Calu3 (cell line): ENCODE measurements around the gene ADCK1. TPM values are rescaled to one million over a fixed set of nuclear protein-coding genes. Genes with fewer than 3 reads are reported as not detected.

Experiments used
- BruUV-seq: library from RNA; stranded (reverse); fragments of 400-500 nt; replicated peaks from 2 replicates; lab custom pipeline; 2021; lab: Mats Ljungman, UMichigan
- CTCF ChIA-PET: fragments of 300-600 bp; sonication (Branson Sonifier 250); formaldehyde crosslinking; loops from one replicate; lab custom pipeline; 2022; ENCODE audit warnings: antibody characterized with exemption; lab: Charles Lee
- DNase-seq: peaks from one replicate; pipeline ENCODE4 v3.0.0; 2022
- H3K27ac Mint-ChIP-seq: one replicate; pipeline ENCODE4 v1.8.0; 2022; ENCODE audit warnings: mixed read lengths; ENCODE audit not compliant: unreplicated experiment
- H3K27me3 Mint-ChIP-seq: one replicate; pipeline ENCODE4 v1.8.0; 2022; ENCODE audit warnings: mixed read lengths; ENCODE audit not compliant: unreplicated experiment
- H3K36me3 Mint-ChIP-seq: one replicate; pipeline ENCODE4 v1.8.0; 2022; ENCODE audit warnings: mild to moderate bottlenecking, moderate library complexity, mixed read lengths; ENCODE audit not compliant: insufficient read depth, unreplicated experiment
- H3K4me1 Mint-ChIP-seq: one replicate; pipeline ENCODE4 v1.8.0; 2022; ENCODE audit warnings: mild to moderate bottlenecking, low read depth, mixed read lengths; ENCODE audit not compliant: unreplicated experiment
- H3K4me3 Mint-ChIP-seq: one replicate; pipeline ENCODE4 v1.8.0; 2022; ENCODE audit warnings: mild to moderate bottlenecking, low read depth, moderate library complexity, mixed read lengths; ENCODE audit not compliant: unreplicated experiment
- H3K9me3 Mint-ChIP-seq: one replicate; pipeline ENCODE4 v1.8.0; 2022; ENCODE audit warnings: low read depth, mixed read lengths; ENCODE audit not compliant: unreplicated experiment
- intact Hi-C: fragments of 100-400 bp; cut with micrococcal nuclease; formaldehyde crosslinking; loops from one replicate; pipeline ENCODE4 v1.10.0; 2022; ENCODE audit not compliant: unreplicated experiment
- total RNA-seq: library from RNA; stranded (reverse); gene quantifications from 2 replicates; pipeline ENCODE4 v1.2.3, GENCODE V29; 2022
- TF ChIP-seq, protein P1 (sequence below): fragments of 200-600 bp; IDR thresholded peaks from one replicate; pipeline ENCODE4 v1.8.0; 2022; ENCODE audit warnings: antibody characterized with exemption; ENCODE audit not compliant: unreplicated experiment

ADCK1 gene
- total RNA-seq, 1 experiment from 2014 or later: 9.1 TPM

- H3K9me3 Mint-ChIP-seq: no peaks in the 10 kb centered on the region
- no peaks in the 10 kb centered on the region for H3K27me3 Mint-ChIP-seq
- BruUV-seq: no TSS peak
- no peak for DNase-seq
- no peak overlapping the region for H3K4me3 Mint-ChIP-seq
- intact Hi-C loops: no loop called here
- TF ChIP-seq, protein P1, sequence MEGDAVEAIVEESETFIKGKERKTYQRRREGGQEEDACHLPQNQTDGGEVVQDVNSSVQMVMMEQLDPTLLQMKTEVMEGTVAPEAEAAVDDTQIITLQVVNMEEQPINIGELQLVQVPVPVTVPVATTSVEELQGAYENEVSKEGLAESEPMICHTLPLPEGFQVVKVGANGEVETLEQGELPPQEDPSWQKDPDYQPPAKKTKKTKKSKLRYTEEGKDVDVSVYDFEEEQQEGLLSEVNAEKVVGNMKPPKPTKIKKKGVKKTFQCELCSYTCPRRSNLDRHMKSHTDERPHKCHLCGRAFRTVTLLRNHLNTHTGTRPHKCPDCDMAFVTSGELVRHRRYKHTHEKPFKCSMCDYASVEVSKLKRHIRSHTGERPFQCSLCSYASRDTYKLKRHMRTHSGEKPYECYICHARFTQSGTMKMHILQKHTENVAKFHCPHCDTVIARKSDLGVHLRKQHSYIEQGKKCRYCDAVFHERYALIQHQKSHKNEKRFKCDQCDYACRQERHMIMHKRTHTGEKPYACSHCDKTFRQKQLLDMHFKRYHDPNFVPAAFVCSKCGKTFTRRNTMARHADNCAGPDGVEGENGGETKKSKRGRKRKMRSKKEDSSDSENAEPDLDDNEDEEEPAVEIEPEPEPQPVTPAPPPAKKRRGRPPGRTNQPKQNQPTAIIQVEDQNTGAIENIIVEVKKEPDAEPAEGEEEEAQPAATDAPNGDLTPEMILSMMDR: no peak
- peaks cover 10% of the 10 kb centered on the region for H3K4me1 Mint-ChIP-seq
- H3K36me3 Mint-ChIP-seq: no peaks in the 10 kb centered on the region
- H3K27ac Mint-ChIP-seq: no peak overlapping the region
- CTCF ChIA-PET: no interaction called here
Observed at GRCh38 chr14:77832297-77832696, 32.4 kb downstream of the ADCK1 start.

DNA sequence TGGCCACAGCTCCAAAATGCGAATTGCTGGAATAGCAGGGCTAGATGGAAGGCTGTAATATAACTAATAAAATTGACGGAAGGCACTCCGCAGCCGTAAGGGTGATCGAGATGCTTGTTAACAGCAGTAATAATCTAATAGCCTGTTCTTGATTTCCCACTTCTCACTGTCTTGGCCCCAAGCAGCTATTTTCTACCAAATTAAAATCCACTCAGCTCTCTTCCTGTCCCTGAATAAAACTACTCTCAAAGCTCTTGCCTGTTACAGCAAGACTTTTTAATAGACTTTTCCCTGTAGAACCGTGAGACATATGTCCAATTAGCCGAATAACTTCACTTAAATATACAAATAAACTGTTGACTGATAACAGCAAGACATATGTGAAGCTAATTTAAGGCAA, 38.0 kb downstream of the ADCK1 start:
- TF ChIP-seq, protein P1: no peak
- H3K9me3 Mint-ChIP-seq: no peaks in the 10 kb centered on the region
- no peak for DNase-seq

DNA sequence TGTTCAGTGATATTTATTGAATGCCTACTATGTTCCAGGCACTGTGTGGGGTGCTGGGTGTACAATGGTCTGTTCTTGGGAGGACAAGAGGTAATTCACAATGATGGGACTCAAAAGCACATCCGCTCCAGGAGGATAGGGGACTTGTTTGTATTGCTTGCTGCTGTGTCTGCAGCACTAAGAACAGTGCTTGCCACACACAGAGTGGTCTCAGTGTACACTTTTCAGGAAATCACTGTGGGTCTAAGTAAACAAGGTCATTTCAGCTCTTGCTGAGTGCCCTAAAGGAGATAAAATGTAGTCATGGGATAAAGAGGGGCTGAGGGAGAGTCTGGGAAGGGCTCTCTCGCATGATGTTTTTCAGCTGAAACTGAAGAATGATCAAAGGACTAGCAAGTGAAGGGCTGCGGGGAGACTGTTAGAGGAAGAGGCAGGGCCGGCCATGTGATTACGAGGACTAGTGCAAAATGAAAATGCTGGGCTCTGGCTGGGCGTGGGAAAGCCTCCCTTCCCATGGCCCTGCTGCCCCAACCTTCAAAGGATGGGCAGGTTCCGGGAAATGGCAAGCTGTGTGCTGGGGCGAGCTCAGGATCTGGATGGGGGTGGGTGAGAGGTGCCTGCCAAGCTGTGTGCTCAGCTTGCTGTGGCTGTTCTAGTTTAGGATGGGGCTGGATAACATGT, 39.1 kb downstream of the ADCK1 start:
- TF ChIP-seq, protein P1: no peak
- H3K9me3 Mint-ChIP-seq: no peaks in the 10 kb centered on the region
- no peaks in the 10 kb centered on the region for H3K36me3 Mint-ChIP-seq
- no TSS peak for BruUV-seq
- peak overlapping the region; percentile 13 for H3K27ac Mint-ChIP-seq
- H3K4me3 Mint-ChIP-seq: no peak overlapping the region
- intact Hi-C loops: no loop called here
- DNase-seq: no peak
- H3K4me1 Mint-ChIP-seq: no peaks in the 10 kb centered on the region
- CTCF ChIA-PET: no interaction called here
- H3K27me3 Mint-ChIP-seq: no peaks in the 10 kb centered on the region

More for the DNA sequence above, 38.0 kb downstream of the ADCK1 start:
- no peaks in the 10 kb centered on the region for H3K4me1 Mint-ChIP-seq
- no TSS peak for BruUV-seq
- no peaks in the 10 kb centered on the region for H3K36me3 Mint-ChIP-seq
- H3K27ac Mint-ChIP-seq: no peak overlapping the region
- CTCF ChIA-PET: no interaction called here
- H3K4me3 Mint-ChIP-seq: no peak overlapping the region
- H3K27me3 Mint-ChIP-seq: no peaks in the 10 kb centered on the region
- intact Hi-C loops: no loop called here

DNA sequence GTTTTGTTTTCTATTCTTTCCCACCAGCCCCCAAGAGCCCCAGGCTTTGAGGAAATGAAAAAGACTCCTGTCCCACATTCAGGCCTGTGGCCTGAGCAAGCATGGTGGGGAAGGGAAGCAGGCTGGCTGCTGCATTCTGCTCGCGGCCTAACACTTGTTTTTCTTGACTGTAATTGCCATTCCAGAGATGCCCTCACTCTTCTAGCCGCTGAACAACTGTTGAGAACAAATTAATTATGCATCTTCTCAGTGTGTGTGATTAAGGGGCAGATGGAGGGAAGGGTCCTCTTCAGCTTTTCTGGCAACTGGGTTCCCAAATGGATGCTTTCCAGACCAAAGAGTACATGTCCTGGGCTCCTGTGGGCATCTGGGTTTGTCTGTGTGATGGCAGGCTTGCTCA, 43.3 kb downstream of the ADCK1 start:
- intact Hi-C loops: no loop called here
- H3K27me3 Mint-ChIP-seq: no peaks in the 10 kb centered on the region
- H3K4me3 Mint-ChIP-seq: no peak overlapping the region
- no peaks in the 10 kb centered on the region for H3K36me3 Mint-ChIP-seq
- TF ChIP-seq, protein P1: no peak
- CTCF ChIA-PET: no interaction called here
- no peak overlapping the region for H3K27ac Mint-ChIP-seq
- no TSS peak for BruUV-seq
- no peaks in the 10 kb centered on the region for H3K4me1 Mint-ChIP-seq
- no peak for DNase-seq
- no peaks in the 10 kb centered on the region for H3K9me3 Mint-ChIP-seq
